ENCODE data around the gene PPP2R5C. TPM values are rescaled to one million over a fixed set of nuclear protein-coding genes. Genes with fewer than 3 reads are reported as not detected.
A peak's percentile ranks its signal among the peaks of the same experiment; 100 is the strongest.

PPP2R5C gene
- total and polyA plus RNA-seq, 9 of the 15 experiments (the other 6 are each of a cell fraction or from before 2014, with no cell fraction given), result 284 to 617 (median 395) TPM

- no peak for TF ChIP-seq CHD4 (IDR thresholded peaks at IDR 0.05; ENCODE audit: insufficient read depth, insufficient replicate concordance, low read depth, low read length, poor library complexity, severe bottlenecking)
- no peak for TF ChIP-seq E2F1 (CRISPR knock-in tag; IDR thresholded peaks at IDR 0.05)
- no peak for TF ChIP-seq CEBPG (CRISPR knock-in tag; IDR thresholded peaks at IDR 0.05)
- TF ChIP-seq CEBPG (tag; conservative IDR thresholded peaks at IDR 0.05 in 1 of 2, IDR thresholded peaks at IDR 0.05 in 1 of 2), result no peak
- peak in 1 of 2 experiments; percentile 26 for TF ChIP-seq AFF1 (IDR thresholded peaks at IDR 0.05; ENCODE audit: low read depth in 1 of 2, partially characterized antibody in 2 of 2)
- TF ChIP-seq YBX1 (IDR thresholded peaks at IDR 0.05), result no peak
These were observed 46.1 kb upstream of the PPP2R5C start (continued) for GRCh38 chr14:101715210-101716076.
